Bronchial epithelial cell (primary cell): ENCODE measurements around the gene YAF2. TPM values are rescaled to one million over a fixed set of nuclear protein-coding genes. Genes with fewer than 3 reads are reported as not detected.
"Not testable (repeated sequence)": the region's sequence is repeated elsewhere in the genome, so short reads cannot be mapped to it uniquely, and the experiment has no call there.

Experiments used
- DNase-seq: peaks from one replicate; pipeline ENCODE4 v3.0.0-alpha.2; 2010; ENCODE audit warnings: low read depth
- FAIRE-seq: peaks from 2 replicates; lab custom pipeline; 2011; peaks lifted over from hg19 to GRCh38; lab: Jason Lieb, UNC
- H3K27me3 ChIP-seq: 2 replicates; pipeline ENCODE4 v1.5.1; 2011; ENCODE audit warnings: low read length; ENCODE audit not compliant: control insufficient read depth, insufficient read depth
- H3K36me3 ChIP-seq: 2 replicates; pipeline ENCODE4 v1.5.1; 2011; ENCODE audit warnings: low read length; ENCODE audit not compliant: control insufficient read depth, insufficient read depth
- H3K4me3 ChIP-seq: 2 replicates; pipeline ENCODE4 v1.5.1; 2011; ENCODE audit warnings: mild to moderate bottlenecking, low read depth, low read length, control low read depth
- total RNA-seq: library from RNA; depleted of rRNA; stranded (reverse); fragments of >200 nt; gene quantifications from 2 replicates; pipeline ENCODE4 v1.2.1, GENCODE V29; 2014
- TF ChIP-seq, protein P1 (sequence below): IDR thresholded peaks from 2 replicates; pipeline ENCODE4 v1.5.1; 2011; ENCODE audit warnings: mild to moderate bottlenecking, moderate library complexity, low read length, control low read depth, inconsistent platforms; ENCODE audit not compliant: insufficient read depth, severe bottlenecking

The YAF2 gene
- total RNA-seq, 1 donor from 2014 or later = 14.2 TPM

DNA sequence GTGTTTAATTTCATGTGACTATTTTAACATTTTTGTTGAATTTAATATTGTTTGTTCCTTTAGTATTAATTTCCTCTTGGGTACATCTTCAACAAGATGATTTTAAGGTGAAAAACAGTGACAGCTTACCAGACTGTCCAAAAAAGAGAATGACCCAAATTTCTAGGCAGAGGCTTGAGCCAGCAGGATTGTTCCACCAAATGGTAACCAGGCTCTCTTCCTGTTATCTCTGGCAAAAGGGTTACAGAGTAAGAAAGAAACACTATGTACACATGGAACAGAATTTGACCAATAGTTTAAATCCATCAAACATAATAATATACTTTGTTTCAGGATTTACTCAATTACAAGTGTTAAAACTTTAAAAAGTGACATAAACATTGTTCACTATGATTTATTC, 39.0 kb downstream of the YAF2 start:
- FAIRE-seq = no peak
- Histone ChIP-seq H3K4me3 (no peak overlapping the region), H3K36me3 (peaks cover 1% of the 10 kb centered on the region), H3K27me3 (no peaks in the 10 kb centered on the region)
- TF ChIP-seq, protein P1, sequence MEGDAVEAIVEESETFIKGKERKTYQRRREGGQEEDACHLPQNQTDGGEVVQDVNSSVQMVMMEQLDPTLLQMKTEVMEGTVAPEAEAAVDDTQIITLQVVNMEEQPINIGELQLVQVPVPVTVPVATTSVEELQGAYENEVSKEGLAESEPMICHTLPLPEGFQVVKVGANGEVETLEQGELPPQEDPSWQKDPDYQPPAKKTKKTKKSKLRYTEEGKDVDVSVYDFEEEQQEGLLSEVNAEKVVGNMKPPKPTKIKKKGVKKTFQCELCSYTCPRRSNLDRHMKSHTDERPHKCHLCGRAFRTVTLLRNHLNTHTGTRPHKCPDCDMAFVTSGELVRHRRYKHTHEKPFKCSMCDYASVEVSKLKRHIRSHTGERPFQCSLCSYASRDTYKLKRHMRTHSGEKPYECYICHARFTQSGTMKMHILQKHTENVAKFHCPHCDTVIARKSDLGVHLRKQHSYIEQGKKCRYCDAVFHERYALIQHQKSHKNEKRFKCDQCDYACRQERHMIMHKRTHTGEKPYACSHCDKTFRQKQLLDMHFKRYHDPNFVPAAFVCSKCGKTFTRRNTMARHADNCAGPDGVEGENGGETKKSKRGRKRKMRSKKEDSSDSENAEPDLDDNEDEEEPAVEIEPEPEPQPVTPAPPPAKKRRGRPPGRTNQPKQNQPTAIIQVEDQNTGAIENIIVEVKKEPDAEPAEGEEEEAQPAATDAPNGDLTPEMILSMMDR = no peak
- no peak for DNase-seq

- TF ChIP-seq, protein P1 = no peak
- Histone ChIP-seq H3K36me3 (peaks cover 1% of the 10 kb centered on the region), H3K4me3 (no peak overlapping the region), H3K27me3 (no peaks in the 10 kb centered on the region)
- no peak for FAIRE-seq
- DNase-seq = no peak
Observed at GRCh38 chr12:42196723-42197603, 41.1 kb downstream of the YAF2 start.

DNA sequence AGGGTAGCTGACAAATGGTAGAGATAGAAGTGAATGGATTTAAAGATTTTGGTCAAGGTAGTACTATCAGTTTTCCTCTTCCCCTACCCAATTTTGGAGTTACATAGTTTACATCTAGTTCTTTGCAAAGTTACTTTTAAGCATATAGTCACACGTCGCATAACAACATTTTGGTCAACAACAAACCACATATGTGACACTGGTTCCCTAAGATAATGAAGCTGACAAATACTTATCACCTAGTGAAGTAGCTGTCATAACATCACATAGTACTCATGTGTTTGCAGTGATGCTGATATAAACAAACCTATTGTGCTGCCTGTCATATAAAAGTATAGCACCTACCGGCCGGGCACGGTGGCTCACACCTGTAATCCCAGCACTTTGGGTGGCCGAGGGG, 45.4 kb downstream of the YAF2 start:
- H3K36me3 ChIP-seq = peaks cover 1% of the 10 kb centered on the region
- TF ChIP-seq, protein P1 = no peak
- DNase-seq (no peak), FAIRE-seq (no peak)
- no peak overlapping the region for H3K4me3 ChIP-seq
- no peaks in the 10 kb centered on the region for H3K27me3 ChIP-seq

- FAIRE-seq = no peak
- Histone ChIP-seq H3K27me3 (no peaks in the 10 kb centered on the region), H3K4me3 (no peak overlapping the region), H3K36me3 (peaks cover 1% of the 10 kb centered on the region)
- TF ChIP-seq, protein P1 = no peak
- no peak for DNase-seq
Observed at GRCh38 chr12:42192258-42192657, 45.8 kb downstream of the YAF2 start.

- FAIRE-seq (no peak), DNase-seq (no peak)
- H3K36me3 ChIP-seq = peaks cover 1% of the 10 kb centered on the region
Observed at GRCh38 chr12:42190376-42190775, 47.7 kb downstream of the YAF2 start.

GRCh38 chr12:42188275-42188674, 49.8 kb downstream of the YAF2 start:
- not testable (repeated sequence) for H3K36me3 ChIP-seq, FAIRE-seq, H3K27me3 ChIP-seq, DNase-seq, H3K4me3 ChIP-seq

More at GRCh38 chr12:42190376-42190775, 47.7 kb downstream of the YAF2 start:
- Histone ChIP-seq H3K27me3 (no peaks in the 10 kb centered on the region), H3K4me3 (no peak overlapping the region)
- TF ChIP-seq, protein P1 = no peak
